GM13977 (cell line): ENCODE results near the gene NUFIP1.

ENCODE experiments used
- DNase-seq: peaks from one replicate; pipeline ENCODE4 v3.0.0; 2012; ENCODE audit warnings: low spot score
- in situ Hi-C: fragments of 300-500 bp; cut with MboI; formaldehyde crosslinking; loops from one replicate; pipeline ENCODE4 v1.12.0; 2022; ENCODE audit warnings: low sequenced_read_pairs, low pct_unique_long_range_greater_than_20kb, mixed read lengths, inconsistent platforms; ENCODE audit not compliant: unreplicated experiment
- TF ChIP-seq, protein P1 (sequence below): IDR thresholded peaks from 2 replicates; pipeline ENCODE4 v1.5.1; 2012; ENCODE audit warnings: mild to moderate bottlenecking, control low read depth; ENCODE audit not compliant: insufficient read depth; ENCODE audit errors: extremely low read depth, missing control alignments

NUFIP1 gene

GRCh38 chr13:44969551-44970484, 19.5 kb downstream of the NUFIP1 start:
- peak; percentile 20 for DNase-seq
- in situ Hi-C loops = loop anchor here (10.0 kb wide), 1 partner anchor 485 kb away; no protein-coding TSS in a partner anchor

DNA sequence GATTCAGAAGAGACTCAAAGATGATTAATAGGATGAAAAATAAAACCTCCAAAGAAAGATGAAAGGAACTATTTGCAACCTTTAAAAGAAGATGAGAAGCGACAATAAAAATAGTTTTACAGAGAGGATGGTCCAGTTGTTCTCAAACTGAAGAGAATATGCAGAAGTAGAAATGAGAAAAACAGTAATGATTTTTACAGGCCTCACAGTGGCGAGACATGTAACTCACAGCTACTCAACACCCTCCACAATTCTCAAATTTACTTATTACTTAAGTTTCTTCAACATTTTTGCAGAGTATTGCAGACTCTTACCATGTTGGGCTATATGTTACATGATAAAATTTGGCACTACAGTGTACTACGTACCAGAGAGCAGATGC, 20.8 kb downstream of the NUFIP1 start:
- no peak for DNase-seq
- in situ Hi-C loops = no loop called here
- TF ChIP-seq, protein P1, sequence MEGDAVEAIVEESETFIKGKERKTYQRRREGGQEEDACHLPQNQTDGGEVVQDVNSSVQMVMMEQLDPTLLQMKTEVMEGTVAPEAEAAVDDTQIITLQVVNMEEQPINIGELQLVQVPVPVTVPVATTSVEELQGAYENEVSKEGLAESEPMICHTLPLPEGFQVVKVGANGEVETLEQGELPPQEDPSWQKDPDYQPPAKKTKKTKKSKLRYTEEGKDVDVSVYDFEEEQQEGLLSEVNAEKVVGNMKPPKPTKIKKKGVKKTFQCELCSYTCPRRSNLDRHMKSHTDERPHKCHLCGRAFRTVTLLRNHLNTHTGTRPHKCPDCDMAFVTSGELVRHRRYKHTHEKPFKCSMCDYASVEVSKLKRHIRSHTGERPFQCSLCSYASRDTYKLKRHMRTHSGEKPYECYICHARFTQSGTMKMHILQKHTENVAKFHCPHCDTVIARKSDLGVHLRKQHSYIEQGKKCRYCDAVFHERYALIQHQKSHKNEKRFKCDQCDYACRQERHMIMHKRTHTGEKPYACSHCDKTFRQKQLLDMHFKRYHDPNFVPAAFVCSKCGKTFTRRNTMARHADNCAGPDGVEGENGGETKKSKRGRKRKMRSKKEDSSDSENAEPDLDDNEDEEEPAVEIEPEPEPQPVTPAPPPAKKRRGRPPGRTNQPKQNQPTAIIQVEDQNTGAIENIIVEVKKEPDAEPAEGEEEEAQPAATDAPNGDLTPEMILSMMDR = no peak

More at GRCh38 chr13:44969551-44970484, 19.5 kb downstream of the NUFIP1 start:
- TF ChIP-seq, protein P1 = peak; percentile 69

DNA sequence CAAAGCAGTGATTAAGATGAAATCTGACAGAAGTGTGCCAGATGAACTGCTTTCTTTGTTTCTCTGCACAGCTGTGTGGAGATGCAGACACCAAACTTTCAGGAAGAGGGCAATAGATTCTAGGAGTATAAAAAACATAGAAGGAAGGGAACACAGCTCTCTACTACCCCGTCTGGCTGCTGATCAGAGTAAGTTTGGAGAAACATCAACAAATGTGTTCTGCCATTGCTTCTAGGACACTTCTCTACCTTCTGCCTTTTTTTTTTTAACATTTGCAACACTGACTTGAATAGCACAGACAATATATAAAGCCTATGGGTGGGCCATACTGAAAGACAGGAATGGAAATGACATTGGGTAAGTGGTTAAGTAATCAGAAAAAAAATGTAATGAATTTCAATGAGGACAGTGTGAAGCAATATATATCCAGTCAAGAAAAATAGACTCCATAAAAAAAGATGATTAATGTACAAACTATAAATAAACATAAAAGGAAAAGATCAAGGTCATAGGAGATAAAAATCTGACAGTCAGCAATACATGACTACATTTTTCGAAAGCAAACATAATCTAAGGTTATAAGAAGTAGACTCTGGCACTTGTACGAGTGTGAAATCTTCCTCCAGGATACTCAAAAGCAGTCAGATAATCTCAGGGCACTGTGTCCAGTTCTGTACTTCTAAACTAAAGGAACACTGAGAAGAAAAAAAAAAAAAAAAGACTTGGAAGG, 21.4 kb downstream of the NUFIP1 start:
- TF ChIP-seq, protein P1 = no peak
- no peak for DNase-seq
- in situ Hi-C loops = no loop called here

- in situ Hi-C loops = no loop called here
Observed at GRCh38 chr13:44961997-44962396, 27.3 kb downstream of the NUFIP1 start.

DNA sequence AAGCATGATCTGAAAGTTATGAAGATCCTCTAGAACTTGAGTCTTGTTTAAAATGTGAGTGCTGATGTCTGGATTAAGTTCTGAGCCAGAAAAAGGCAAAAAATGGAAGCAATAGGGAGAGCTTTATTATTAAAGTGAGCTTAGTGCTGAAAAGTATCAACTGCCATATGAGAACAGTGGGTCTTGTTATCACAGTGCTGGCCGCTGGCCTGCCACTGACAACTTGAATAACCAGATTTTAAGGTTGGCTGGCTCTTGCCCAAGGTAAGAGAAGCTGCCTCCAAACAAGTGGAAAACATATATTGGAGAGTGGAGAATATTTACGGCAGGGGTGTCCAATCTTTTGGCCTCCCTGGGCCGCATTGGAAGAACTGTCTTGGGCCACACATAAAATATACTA, 33.9 kb downstream of the NUFIP1 start:
- DNase-seq = no peak
- TF ChIP-seq, protein P1 = no peak
- in situ Hi-C loops = no loop called here

More at GRCh38 chr13:44961997-44962396, 27.3 kb downstream of the NUFIP1 start:
- TF ChIP-seq, protein P1 = no peak
- no peak for DNase-seq

- in situ Hi-C loops = no loop called here
- TF ChIP-seq, protein P1 = no peak
- DNase-seq = no peak
Observed at GRCh38 chr13:44954224-44954623, 35.0 kb downstream of the NUFIP1 start.
